DND-41 (cell line): ENCODE results near the gene ATP6V0B.
A peak's percentile ranks its signal among the peaks of the same experiment; 100 is the strongest.

Source experiments
- ATAC-seq: fragments of 200-7000 bp; cut with Tn5 transposase; 3 replicates; pipeline ENCODE4 v1.9.1; 2021; ENCODE audit warnings: low read depth; ENCODE audit not compliant: insufficient read depth
- DNase-seq: peaks from one replicate; pipeline ENCODE4 v3.0.0-alpha.2; 2020
- H2AFZ ChIP-seq: 2 replicates; pipeline ENCODE4 v1.6.0; 2012; ENCODE audit warnings: low read depth, low read length
- H3K27ac ChIP-seq: 2 replicates; pipeline ENCODE4 v1.5.1; 2012; ENCODE audit warnings: low read length, inconsistent platforms
- H3K27me3 ChIP-seq: fragments of 200-600 bp; sonication (generic); 2 replicates; pipeline ENCODE4 v1.6.0; 2012; ENCODE audit warnings: low read length, mild to moderate bottlenecking, inconsistent platforms; ENCODE audit not compliant: insufficient read depth, poor library complexity
- H3K36me3 ChIP-seq: 2 replicates; pipeline ENCODE4 v1.5.1; 2012; ENCODE audit warnings: low read length, inconsistent platforms; ENCODE audit not compliant: insufficient read depth
- H3K4me1 ChIP-seq: 2 replicates; pipeline ENCODE4 v1.5.1; 2012; ENCODE audit warnings: mild to moderate bottlenecking, low read length; ENCODE audit not compliant: insufficient read depth
- H3K4me2 ChIP-seq: 2 replicates; pipeline ENCODE4 v1.6.0; 2012; ENCODE audit warnings: mild to moderate bottlenecking, moderate library complexity, low read length, inconsistent platforms; ENCODE audit not compliant: insufficient read depth
- H3K4me3 ChIP-seq, 2 experiments: fragments of 200-600 bp in 1 of 2; shearing (Covaris generic) in 1 of 2; 2 replicates each; pipeline ENCODE4 v1.5.1; 2012 to 2016; ENCODE audit warnings: inconsistent platforms in 2 of 2, low read length in 2 of 2, mild to moderate bottlenecking in 2 of 2, low read depth in 1 of 2, moderate library complexity in 1 of 2
- H3K79me2 ChIP-seq: 2 replicates; pipeline ENCODE4 v1.6.0; 2012; ENCODE audit warnings: low read length, inconsistent platforms; ENCODE audit not compliant: insufficient read depth
- H3K9ac ChIP-seq: 2 replicates; pipeline ENCODE4 v1.6.0; 2012; ENCODE audit warnings: low read depth, mild to moderate bottlenecking, inconsistent platforms, low read length, moderate library complexity
- H3K9me3 ChIP-seq: 2 replicates; pipeline ENCODE4 v1.5.1; 2012; ENCODE audit warnings: low read length, moderate library complexity, mild to moderate bottlenecking, inconsistent platforms; ENCODE audit not compliant: insufficient read depth, severe bottlenecking
- H4K20me1 ChIP-seq: 2 replicates; pipeline ENCODE4 v1.6.0; 2012; ENCODE audit warnings: low read length; ENCODE audit not compliant: insufficient read depth
- CTCF ChIP-seq: IDR thresholded peaks from 2 replicates; pipeline ENCODE4 v1.5.1; 2012; ENCODE audit warnings: borderline replicate concordance, low read length, moderate library complexity, mild to moderate bottlenecking; ENCODE audit not compliant: poor library complexity, severe bottlenecking; ENCODE audit errors: extremely low read depth
- EZH2 ChIP-seq: IDR thresholded peaks from 3 replicates; pipeline ENCODE4 v1.6.1; 2012; ENCODE audit warnings: borderline replicate concordance, low read depth, mild to moderate bottlenecking, moderate library complexity, low read length, inconsistent platforms; ENCODE audit not compliant: severe bottlenecking

ATP6V0B gene

GRCh38 chr1:44012404-44012803, 37.6 kb downstream of the ATP6V0B start:
- Histone ChIP-seq H3K9ac (no peak overlapping the region), H3K79me2 (no peaks in the 10 kb centered on the region), H3K27ac (no peak overlapping the region), H4K20me1 (no peaks in the 10 kb centered on the region), H2AFZ (no peak overlapping the region), H3K27me3 (no peaks in the 10 kb centered on the region), H3K4me3 (no peak overlapping the region), H3K4me2 (no peak overlapping the region), H3K4me1 (no peaks in the 10 kb centered on the region), H3K9me3 (no peaks in the 10 kb centered on the region), H3K36me3 (no peaks in the 10 kb centered on the region)
- ATAC-seq (0 out of 3 replicates have a peak, but pooled peaks have one; percentile 26), DNase-seq (no peak)
- TF ChIP-seq EZH2 (no peak), CTCF (no peak)

GRCh38 chr1:44012941-44013609, 38.3 kb downstream of the ATP6V0B start:
- H3K79me2 ChIP-seq, result no peaks in the 10 kb centered on the region
- DNase-seq (no peak), ATAC-seq (no peak)
- H3K27me3 ChIP-seq, result no peaks in the 10 kb centered on the region
- no peaks in the 10 kb centered on the region for H3K9me3 ChIP-seq
- no peak overlapping the region for H3K27ac ChIP-seq
- H3K4me3 ChIP-seq, result no peak overlapping the region
- H4K20me1 ChIP-seq, result no peaks in the 10 kb centered on the region
- no peaks in the 10 kb centered on the region for H3K4me1 ChIP-seq
- TF ChIP-seq CTCF (no peak), EZH2 (no peak)
- H2AFZ ChIP-seq, result no peak overlapping the region
- H3K9ac ChIP-seq, result no peak overlapping the region
- H3K4me2 ChIP-seq, result no peak overlapping the region
- H3K36me3 ChIP-seq, result no peaks in the 10 kb centered on the region

- no peaks in the 10 kb centered on the region for H3K9me3 ChIP-seq
- H4K20me1 ChIP-seq, result no peaks in the 10 kb centered on the region
- no peaks in the 10 kb centered on the region for H3K27me3 ChIP-seq
- no peaks in the 10 kb centered on the region for H3K79me2 ChIP-seq
- H3K27ac ChIP-seq, result no peak overlapping the region
- H2AFZ ChIP-seq, result no peak overlapping the region
- no peaks in the 10 kb centered on the region for H3K4me1 ChIP-seq
- no peak overlapping the region for H3K4me3 ChIP-seq
- TF ChIP-seq CTCF (no peak), EZH2 (no peak)
- no peak overlapping the region for H3K4me2 ChIP-seq
- ATAC-seq (no peak), DNase-seq (no peak)
- H3K9ac ChIP-seq, result no peak overlapping the region
- no peaks in the 10 kb centered on the region for H3K36me3 ChIP-seq
Observed at GRCh38 chr1:44013949-44014348, 39.2 kb downstream of the ATP6V0B start.
